Astrocyte of the cerebellum (primary cell): Measurements from ENCODE around the gene BTN3A1.
A peak's percentile ranks its signal among the peaks of the same experiment; 100 is the strongest.
"Not testable (repeated sequence)": the region's sequence is repeated elsewhere in the genome, so short reads cannot be mapped to it uniquely, and the experiment has no call there.

Experiments
- DNase-seq: peaks from one replicate; pipeline ENCODE4 v3.0.0-alpha.2; 2011; ENCODE audit warnings: low read depth
- H3K4me3 ChIP-seq: 2 replicates; pipeline ENCODE4 v1.5.1; 2011; ENCODE audit warnings: mild to moderate bottlenecking, low read depth, low read length, moderate library complexity
- in situ Hi-C: cut with HindIII; loops from 2 replicates; pipeline ENCODE4 v1.10.0; 2017; ENCODE audit warnings: low sequenced_read_pairs
- TF ChIP-seq, protein P1 (sequence below): IDR thresholded peaks from 2 replicates; pipeline ENCODE4 v1.5.1; 2012; ENCODE audit warnings: low read length, low read depth, moderate library complexity, mild to moderate bottlenecking; ENCODE audit errors: missing control alignments

Gene BTN3A1

DNA sequence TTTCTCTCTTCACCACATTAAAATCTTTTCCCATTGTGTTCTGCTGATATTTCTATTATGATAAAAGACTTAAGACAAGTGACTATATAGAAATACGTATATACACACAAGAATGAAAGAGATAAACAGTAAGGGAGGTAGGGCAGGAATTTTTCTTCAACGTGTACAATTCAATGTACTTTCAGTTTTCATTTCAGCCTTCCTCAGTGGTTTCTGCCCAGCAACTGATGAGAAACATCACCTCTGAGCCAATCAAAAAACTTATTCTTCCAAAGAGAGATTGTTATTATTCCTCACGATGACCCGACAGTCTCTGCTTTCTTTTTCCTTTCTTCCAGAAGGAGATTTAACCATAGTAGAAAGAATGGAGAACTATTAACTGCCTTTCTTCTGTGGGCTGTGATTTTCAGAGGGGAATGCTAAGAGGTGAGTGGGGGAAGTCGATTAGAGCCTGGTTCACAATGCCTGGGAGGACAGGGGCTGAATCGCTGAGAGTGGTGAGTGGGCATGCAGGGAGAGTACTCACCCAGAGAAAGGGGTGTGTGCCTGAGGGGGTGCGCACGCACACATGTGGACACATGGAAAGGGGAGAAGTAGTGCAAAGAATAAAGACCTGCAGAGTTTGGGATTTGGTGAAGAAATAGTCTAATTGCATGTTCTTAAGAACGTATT lies at the start of gene BTN3A1:
BTN3A1 (plus strand) TSS at position 289 of the 672 bp plus-strand sequence. CDS start 3,289 bp downstream, outside the sequence.
- TF ChIP-seq, protein P1, sequence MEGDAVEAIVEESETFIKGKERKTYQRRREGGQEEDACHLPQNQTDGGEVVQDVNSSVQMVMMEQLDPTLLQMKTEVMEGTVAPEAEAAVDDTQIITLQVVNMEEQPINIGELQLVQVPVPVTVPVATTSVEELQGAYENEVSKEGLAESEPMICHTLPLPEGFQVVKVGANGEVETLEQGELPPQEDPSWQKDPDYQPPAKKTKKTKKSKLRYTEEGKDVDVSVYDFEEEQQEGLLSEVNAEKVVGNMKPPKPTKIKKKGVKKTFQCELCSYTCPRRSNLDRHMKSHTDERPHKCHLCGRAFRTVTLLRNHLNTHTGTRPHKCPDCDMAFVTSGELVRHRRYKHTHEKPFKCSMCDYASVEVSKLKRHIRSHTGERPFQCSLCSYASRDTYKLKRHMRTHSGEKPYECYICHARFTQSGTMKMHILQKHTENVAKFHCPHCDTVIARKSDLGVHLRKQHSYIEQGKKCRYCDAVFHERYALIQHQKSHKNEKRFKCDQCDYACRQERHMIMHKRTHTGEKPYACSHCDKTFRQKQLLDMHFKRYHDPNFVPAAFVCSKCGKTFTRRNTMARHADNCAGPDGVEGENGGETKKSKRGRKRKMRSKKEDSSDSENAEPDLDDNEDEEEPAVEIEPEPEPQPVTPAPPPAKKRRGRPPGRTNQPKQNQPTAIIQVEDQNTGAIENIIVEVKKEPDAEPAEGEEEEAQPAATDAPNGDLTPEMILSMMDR: no peak
- in situ Hi-C loops: no loop called here
- DNase-seq: peak; percentile 29
- peak within 1 kb of the TSS; percentile 66 for H3K4me3 ChIP-seq

DNA sequence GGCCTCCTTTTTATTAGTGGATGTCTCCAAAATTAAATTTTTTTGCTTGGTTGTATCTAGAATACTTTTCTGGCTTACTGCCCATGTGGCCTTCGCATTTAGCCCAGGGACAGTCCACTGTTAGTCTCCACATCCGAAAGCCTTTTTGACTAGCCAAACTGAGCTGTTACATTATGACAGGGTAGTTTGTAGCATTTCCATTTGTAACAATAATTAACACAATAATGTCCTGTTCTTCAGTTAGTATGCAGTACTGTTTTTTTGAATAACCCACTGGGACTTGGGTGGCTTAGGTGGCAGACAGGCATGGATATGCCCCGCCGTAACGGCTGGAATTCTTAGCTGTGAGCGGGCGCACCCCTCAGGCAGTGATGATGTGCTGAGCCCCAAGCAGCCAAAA lies 49.8 kb upstream of the BTN3A1 start:
- in situ Hi-C loops: no loop called here
- DNase-seq: no peak

DNA sequence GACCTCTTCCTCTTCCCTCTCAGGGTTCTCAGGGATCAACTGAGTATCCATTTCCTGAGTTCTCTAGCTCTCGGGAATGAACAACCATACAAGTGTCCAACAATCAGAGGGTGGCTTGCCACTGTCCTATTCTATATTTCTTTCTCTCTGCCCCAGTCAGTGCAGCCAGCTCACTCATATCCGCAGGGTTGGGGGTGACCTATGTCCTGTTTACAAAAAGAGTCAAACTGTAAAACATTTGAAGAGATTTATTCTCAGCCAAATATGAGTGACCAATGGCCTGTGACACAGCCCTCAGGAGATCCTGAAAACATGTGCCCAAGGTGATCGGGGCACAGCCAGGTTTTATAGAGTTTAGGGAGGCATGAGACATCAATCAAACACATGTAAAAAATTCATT lies 47.9 kb upstream of the BTN3A1 start:
- in situ Hi-C loops: no loop called here

More for the DNA sequence above, 49.8 kb upstream of the BTN3A1 start:
- no peak overlapping the region for H3K4me3 ChIP-seq
- TF ChIP-seq, protein P1: no peak

DNA sequence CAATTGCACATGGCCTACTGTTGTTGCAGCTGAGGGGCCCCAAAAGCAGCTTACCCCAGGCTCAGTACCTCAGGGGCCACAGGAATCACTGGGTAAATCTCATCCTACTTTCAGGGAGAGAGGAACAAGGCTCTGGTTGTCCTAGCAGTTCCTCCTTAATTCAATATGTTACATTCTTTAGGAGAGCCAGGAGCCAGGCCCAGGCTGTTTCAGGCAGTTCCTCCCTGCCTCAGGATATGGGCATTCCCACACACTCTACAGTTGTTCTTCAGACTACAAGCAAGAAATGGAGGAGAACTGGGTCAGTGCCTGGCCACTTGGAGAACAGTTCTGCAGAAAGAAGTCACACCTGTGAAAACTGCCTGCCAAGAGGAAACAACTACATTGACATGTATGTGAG lies 46.7 kb upstream of the BTN3A1 start:
- in situ Hi-C loops: no loop called here
- TF ChIP-seq, protein P1: no peak
- no peak overlapping the region for H3K4me3 ChIP-seq
- DNase-seq: no peak

More for the DNA sequence above, 47.9 kb upstream of the BTN3A1 start:
- TF ChIP-seq, protein P1: no peak
- DNase-seq: no peak
- no peak overlapping the region for H3K4me3 ChIP-seq

DNA sequence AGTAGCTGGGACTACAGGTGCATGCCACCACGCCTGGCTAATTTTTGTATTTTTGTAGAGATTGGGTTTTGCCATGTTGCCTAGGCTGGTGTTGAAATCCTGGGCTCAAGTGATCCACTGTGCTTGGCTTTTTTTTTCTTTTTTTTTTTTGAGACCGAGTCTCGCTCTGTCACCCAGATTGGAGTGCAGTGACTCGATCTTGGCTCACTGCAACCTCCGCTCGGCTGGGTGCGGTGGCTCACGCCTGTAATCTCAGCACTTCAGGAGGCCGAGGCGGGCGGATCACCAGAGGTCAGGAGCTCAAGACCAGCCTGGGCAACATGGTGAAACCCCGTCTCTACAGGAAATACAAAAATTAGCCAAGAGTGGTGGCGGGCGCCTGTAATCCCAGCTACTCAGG lies 44.5 kb upstream of the BTN3A1 start:
- DNase-seq, in situ Hi-C loops: not testable (repeated sequence)

DNA sequence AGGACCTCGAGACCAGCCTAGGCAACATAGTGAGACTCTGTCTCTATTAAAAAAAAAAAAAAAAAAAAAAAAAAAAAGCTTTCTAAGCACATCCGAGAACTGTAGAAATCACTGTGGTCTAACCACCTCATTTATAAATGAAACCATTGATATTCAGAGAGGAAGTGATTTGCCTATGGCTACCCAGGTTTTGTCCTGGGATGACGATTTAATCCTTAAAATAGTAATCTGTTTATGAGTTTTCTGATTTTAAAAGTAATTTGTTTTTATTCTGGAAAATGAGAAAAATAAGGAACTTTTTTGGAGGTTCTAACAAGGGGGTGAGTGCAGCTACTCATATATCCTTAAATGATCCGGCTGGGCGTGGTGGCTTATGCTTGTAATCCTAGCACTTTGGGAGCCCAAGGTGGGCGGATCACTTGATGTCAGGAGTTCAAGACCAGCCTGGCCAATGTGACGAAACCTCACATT lies 43.5 kb upstream of the BTN3A1 start:
- no peak overlapping the region for H3K4me3 ChIP-seq
- TF ChIP-seq, protein P1: no peak
- in situ Hi-C loops: no loop called here
- DNase-seq: no peak

More for the DNA sequence above, 44.5 kb upstream of the BTN3A1 start:
- not testable (repeated sequence) for H3K4me3 ChIP-seq

DNA sequence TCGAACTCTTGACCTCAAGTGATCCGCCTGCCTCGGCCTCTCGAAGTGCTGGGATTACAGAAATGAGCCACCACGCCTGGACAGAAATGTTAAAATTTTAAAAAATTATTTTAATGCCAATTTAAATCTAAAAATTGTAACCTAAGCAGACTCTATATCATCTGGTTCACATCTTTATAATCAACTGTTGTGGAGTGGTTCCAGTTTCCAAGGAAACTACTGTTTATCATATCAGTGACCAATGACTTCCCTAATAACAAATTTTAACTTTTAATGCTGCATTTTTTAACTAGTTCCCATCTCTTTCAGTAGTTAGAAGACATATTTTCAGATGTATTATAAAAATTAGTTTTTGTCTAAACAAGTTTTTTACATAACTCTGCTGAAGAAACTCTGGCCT lies 42.3 kb upstream of the BTN3A1 start:
- in situ Hi-C loops: no loop called here
- H3K4me3 ChIP-seq: no peak overlapping the region
- TF ChIP-seq, protein P1: no peak
- DNase-seq: no peak
